ENCODE results near the gene ACOX3. TPM values are rescaled to one million over a fixed set of nuclear protein-coding genes. Genes with fewer than 3 reads are reported as not detected.

The ACOX3 gene
- total and polyA plus RNA-seq, 9 of the 15 experiments (the other 6 are each of a cell fraction or from before 2014, with no cell fraction given): 0.68 to 7.3 (median 3.7) TPM

GRCh38 chr4:8394806-8395205, 45.7 kb downstream of the ACOX3 start (continued):
- no peak for TF ChIP-seq CUX1 (CRISPR knock-in tag; IDR thresholded peaks at IDR 0.05)

GRCh38 chr4:8394061-8394519, 46.4 kb downstream of the ACOX3 start:
- Histone ChIP-seq H3K79me2 (ENCODE audit: control insufficient read depth, insufficient read depth, low read length) (no peaks in the 10 kb centered on the region), H2AFZ (ENCODE audit: low read depth, low read length) (no peak overlapping the region), H3K4me3 (no peak overlapping the region), H3K36me3 (ENCODE audit: control insufficient read depth, insufficient read depth, low read length) (no peaks in the 10 kb centered on the region), H3K9ac (ENCODE audit: insufficient read depth in 1 of 2, low read depth in 2 of 2, low read length in 2 of 2) (no peak overlapping the region), H3K9me3 (replicated peaks; ENCODE audit: control insufficient read depth, insufficient read depth, low read depth, low read length) (no peaks in the 10 kb centered on the region), H3K9me1 (ENCODE audit: control insufficient read depth, insufficient read depth, low read length) (no peaks in the 10 kb centered on the region), H3K27ac (ENCODE audit: extremely low read depth, low read depth, low read length) (no peak overlapping the region), H3K4me1 (replicated peaks in 1 of 2; ENCODE audit: control insufficient read depth in 2 of 2, insufficient read depth in 2 of 2, low read length in 2 of 2) (no peaks in the 10 kb centered on the region), H3K27me3 (ENCODE audit: control insufficient read depth in 2 of 2, insufficient read depth in 2 of 2, low read length in 2 of 2) (no peaks in the 10 kb centered on the region), H4K20me1 (replicated peaks; ENCODE audit: control insufficient read depth, insufficient read depth, low read length) (0 out of 2 replicates have a peak, but pooled peaks cover 3% of the 10 kb centered on the region), H3K4me2 (ENCODE audit: insufficient read depth, low read length) (no peak overlapping the region)
- ChIA-PET POLR2A (no interaction called here), CTCF (ENCODE audit: low intra/inter-chr PET ratio) (no interaction called here)
- WGBS (ENCODE audit: insufficient coverage, low coverage, missing lambda C conversion rate): 54% methylated on average over 19 of the region's 19 CpGs
- BruUV-seq (replicated peaks): no TSS peak
- DNase-seq (ENCODE audit: extremely low read depth in 1 of 4, low spot score in 3 of 4) (no peak), FAIRE-seq (no peak), ATAC-seq (no peak)
- in situ Hi-C loops (cut with MboI): no loop called here
- intact Hi-C loops (cut with micrococcal nuclease): no loop called here
- TF ChIP-seq SMARCE1 (IDR thresholded peaks at IDR 0.05): no peak
- no peak for TF ChIP-seq ZNF589 (CRISPR knock-in tag; IDR thresholded peaks at IDR 0.05; ENCODE audit: low read depth)
- no peak for TF ChIP-seq MAFK (IDR thresholded peaks at IDR 0.05; ENCODE audit: low read length)
- no peak for TF ChIP-seq POLR2G (IDR thresholded peaks at IDR 0.05; ENCODE audit: low read depth, low read length)
- no peak for TF ChIP-seq LEF1 (IDR thresholded peaks at IDR 0.05)
- TF ChIP-seq ARID2 (IDR thresholded peaks at IDR 0.05): no peak
- TF ChIP-seq REST (IDR thresholded peaks at IDR 0.05; ENCODE audit: borderline replicate concordance): no peak
- TF ChIP-seq REST (CRISPR knock-in tag; IDR thresholded peaks at IDR 0.05; ENCODE audit: low read depth): no peak
- TF ChIP-seq ZNF316 (IDR thresholded peaks at IDR 0.05): no peak

All from K562 (cell line).